Neural progenitor cell (in vitro differentiated cells): ENCODE data around the gene PDZRN4.

Experiments
- EZH2 ChIP-seq: fragments of 200-600 bp; sonication (generic); IDR thresholded peaks from 2 replicates; pipeline ENCODE4 v1.6.1; 2017; ENCODE audit warnings: antibody characterized with exemption, mild to moderate bottlenecking, moderate library complexity
- EZH2phosphoT487 ChIP-seq: fragments of 200-600 bp; sonication (generic); IDR thresholded peaks from 2 replicates; pipeline ENCODE4 v1.6.1; 2017; ENCODE audit warnings: antibody characterized with exemption
- TF ChIP-seq, protein P1 (sequence below): fragments of 200-600 bp; sonication (generic); IDR thresholded peaks from 2 replicates; pipeline ENCODE4 v1.5.1; 2017; ENCODE audit warnings: antibody characterized with exemption, mild to moderate bottlenecking

GRCh38 chr12:41573445-41573844 is 385.3 kb downstream of the PDZRN4 start:
- no peak for TF ChIP-seq EZH2
- no peak for TF ChIP-seq EZH2phosphoT487
- TF ChIP-seq, protein P1, sequence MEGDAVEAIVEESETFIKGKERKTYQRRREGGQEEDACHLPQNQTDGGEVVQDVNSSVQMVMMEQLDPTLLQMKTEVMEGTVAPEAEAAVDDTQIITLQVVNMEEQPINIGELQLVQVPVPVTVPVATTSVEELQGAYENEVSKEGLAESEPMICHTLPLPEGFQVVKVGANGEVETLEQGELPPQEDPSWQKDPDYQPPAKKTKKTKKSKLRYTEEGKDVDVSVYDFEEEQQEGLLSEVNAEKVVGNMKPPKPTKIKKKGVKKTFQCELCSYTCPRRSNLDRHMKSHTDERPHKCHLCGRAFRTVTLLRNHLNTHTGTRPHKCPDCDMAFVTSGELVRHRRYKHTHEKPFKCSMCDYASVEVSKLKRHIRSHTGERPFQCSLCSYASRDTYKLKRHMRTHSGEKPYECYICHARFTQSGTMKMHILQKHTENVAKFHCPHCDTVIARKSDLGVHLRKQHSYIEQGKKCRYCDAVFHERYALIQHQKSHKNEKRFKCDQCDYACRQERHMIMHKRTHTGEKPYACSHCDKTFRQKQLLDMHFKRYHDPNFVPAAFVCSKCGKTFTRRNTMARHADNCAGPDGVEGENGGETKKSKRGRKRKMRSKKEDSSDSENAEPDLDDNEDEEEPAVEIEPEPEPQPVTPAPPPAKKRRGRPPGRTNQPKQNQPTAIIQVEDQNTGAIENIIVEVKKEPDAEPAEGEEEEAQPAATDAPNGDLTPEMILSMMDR: no peak
